ENCODE data around the gene FAR2.

FAR2 gene

DNA sequence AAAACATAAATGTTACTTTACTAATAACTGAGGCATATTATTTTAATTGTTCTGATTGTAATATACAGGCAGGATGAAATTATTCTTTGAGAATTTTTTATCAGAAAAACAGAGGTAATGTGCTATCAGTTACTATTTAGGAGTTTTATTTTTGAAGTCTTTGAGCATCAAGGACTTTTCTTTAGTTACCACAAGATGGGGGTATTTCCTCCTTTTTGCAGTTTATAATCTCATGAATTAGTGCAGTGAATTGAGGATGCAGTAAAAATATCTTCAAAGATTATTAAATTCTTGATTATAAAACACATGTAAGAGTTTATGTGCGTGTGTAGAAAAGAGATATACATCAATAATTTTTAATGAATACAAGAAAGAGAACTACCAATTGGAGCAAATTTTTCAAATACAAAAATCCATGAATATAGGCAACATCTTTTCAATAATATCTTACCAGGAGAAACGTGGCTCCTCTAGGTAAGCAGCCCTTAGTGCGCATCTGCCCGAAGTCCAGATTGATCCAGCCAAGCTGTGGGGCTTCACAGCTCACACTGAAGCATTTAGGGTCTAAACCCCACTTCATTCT, 160.3 kb downstream of the FAR2 start:
- in situ Hi-C loops (cut with HindIII; ENCODE audit: low pct_ligation_motif_present, low sequenced_read_pairs), result no loop called here
- TF ChIP-seq, protein P1, sequence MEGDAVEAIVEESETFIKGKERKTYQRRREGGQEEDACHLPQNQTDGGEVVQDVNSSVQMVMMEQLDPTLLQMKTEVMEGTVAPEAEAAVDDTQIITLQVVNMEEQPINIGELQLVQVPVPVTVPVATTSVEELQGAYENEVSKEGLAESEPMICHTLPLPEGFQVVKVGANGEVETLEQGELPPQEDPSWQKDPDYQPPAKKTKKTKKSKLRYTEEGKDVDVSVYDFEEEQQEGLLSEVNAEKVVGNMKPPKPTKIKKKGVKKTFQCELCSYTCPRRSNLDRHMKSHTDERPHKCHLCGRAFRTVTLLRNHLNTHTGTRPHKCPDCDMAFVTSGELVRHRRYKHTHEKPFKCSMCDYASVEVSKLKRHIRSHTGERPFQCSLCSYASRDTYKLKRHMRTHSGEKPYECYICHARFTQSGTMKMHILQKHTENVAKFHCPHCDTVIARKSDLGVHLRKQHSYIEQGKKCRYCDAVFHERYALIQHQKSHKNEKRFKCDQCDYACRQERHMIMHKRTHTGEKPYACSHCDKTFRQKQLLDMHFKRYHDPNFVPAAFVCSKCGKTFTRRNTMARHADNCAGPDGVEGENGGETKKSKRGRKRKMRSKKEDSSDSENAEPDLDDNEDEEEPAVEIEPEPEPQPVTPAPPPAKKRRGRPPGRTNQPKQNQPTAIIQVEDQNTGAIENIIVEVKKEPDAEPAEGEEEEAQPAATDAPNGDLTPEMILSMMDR (IDR thresholded peaks at IDR 0.05; ENCODE audit: low read depth, low read length, missing control alignments), result peak; percentile 28
- Histone ChIP-seq H3K36me3 (replicated peaks) (no peaks in the 10 kb centered on the region), H3K27ac (no peak overlapping the region), H3K4me3 (ENCODE audit: low read depth, low read length) (no peak overlapping the region), H3K27me3 (replicated peaks) (no peaks in the 10 kb centered on the region)
- DNase-seq, result no peak

DNA sequence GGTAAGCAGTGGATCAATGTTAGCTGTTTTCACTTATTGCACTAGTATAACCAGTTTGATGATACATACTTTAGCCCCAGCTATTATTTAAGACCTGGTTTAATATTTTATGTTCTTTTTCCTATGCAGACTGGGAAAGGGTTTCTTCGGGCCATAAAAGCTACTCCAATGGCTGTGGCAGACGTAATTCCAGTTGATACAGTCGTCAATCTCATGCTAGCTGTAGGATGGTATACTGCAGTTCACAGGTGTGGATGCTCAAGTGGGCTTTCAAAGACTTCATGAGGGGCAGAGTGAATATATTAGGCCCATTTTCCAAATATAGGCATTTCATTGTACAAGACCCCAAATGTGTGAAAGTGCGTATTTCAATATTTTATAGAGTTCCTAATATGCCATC, 161.8 kb downstream of the FAR2 start:
- no peak overlapping the region for H3K27ac ChIP-seq
- TF ChIP-seq, protein P1 (IDR thresholded peaks at IDR 0.05; ENCODE audit: low read depth, low read length, missing control alignments), result no peak
- no peaks in the 10 kb centered on the region for H3K36me3 ChIP-seq (replicated peaks)
- no peaks in the 10 kb centered on the region for H3K27me3 ChIP-seq (replicated peaks)
- no peak for DNase-seq
- H3K4me3 ChIP-seq (ENCODE audit: low read depth, low read length), result no peak overlapping the region
- in situ Hi-C loops (cut with HindIII; ENCODE audit: low pct_ligation_motif_present, low sequenced_read_pairs), result no loop called here

DNA sequence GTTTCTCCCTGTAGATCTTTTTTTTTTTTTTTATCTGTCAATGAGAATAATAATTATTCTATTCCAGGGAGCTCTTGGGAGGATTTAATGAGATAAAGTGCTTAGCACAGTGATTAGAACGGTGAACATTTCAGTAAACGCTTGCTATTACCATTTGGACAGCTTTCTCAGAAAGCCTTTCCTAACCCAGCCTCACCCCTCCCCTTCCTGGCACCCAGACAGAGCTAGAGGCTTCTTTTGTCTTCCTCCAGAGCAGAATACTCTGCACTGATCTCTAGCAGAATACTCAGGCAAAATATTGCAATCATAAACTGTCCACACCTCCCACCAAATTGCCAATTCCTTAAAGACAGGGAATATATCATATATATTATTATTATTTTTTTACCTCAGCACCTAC, 165.3 kb downstream of the FAR2 start:
- no peaks in the 10 kb centered on the region for H3K36me3 ChIP-seq (replicated peaks)
- no peak overlapping the region for H3K4me3 ChIP-seq (ENCODE audit: low read depth, low read length)
- no peak for DNase-seq

DNA sequence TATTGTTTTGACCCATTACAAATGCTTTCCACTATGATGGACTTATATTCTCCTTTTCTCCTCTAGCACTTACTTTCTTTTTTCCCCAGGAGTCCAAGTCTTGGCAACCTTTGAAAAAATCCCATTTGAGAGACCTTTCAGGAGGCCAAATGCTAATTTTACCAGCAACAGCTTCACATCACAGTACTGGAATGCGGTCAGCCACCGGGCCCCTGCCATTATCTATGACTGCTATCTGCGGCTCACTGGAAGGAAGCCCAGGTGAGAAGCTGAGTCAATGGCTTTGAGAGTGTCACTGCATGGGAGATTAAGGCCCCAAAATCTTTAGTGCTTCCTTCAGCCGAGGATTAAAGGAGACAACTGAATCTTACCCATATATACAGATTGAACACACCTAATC, 167.7 kb downstream of the FAR2 start:
- in situ Hi-C loops (cut with HindIII; ENCODE audit: low pct_ligation_motif_present, low sequenced_read_pairs), result no loop called here
- no peaks in the 10 kb centered on the region for H3K36me3 ChIP-seq (replicated peaks)
- TF ChIP-seq, protein P1 (IDR thresholded peaks at IDR 0.05; ENCODE audit: low read depth, low read length, missing control alignments), result no peak
- DNase-seq, result peak; percentile 72
- no peak overlapping the region for H3K27ac ChIP-seq
- H3K27me3 ChIP-seq (replicated peaks), result no peaks in the 10 kb centered on the region
- H3K4me3 ChIP-seq (ENCODE audit: low read depth, low read length), result no peak overlapping the region

More for the DNA sequence above, 165.3 kb downstream of the FAR2 start:
- in situ Hi-C loops (cut with HindIII; ENCODE audit: low pct_ligation_motif_present, low sequenced_read_pairs), result no loop called here
- Histone ChIP-seq H3K27ac (no peak overlapping the region), H3K27me3 (replicated peaks) (no peaks in the 10 kb centered on the region)
- TF ChIP-seq, protein P1 (IDR thresholded peaks at IDR 0.05; ENCODE audit: low read depth, low read length, missing control alignments), result no peak

DNA sequence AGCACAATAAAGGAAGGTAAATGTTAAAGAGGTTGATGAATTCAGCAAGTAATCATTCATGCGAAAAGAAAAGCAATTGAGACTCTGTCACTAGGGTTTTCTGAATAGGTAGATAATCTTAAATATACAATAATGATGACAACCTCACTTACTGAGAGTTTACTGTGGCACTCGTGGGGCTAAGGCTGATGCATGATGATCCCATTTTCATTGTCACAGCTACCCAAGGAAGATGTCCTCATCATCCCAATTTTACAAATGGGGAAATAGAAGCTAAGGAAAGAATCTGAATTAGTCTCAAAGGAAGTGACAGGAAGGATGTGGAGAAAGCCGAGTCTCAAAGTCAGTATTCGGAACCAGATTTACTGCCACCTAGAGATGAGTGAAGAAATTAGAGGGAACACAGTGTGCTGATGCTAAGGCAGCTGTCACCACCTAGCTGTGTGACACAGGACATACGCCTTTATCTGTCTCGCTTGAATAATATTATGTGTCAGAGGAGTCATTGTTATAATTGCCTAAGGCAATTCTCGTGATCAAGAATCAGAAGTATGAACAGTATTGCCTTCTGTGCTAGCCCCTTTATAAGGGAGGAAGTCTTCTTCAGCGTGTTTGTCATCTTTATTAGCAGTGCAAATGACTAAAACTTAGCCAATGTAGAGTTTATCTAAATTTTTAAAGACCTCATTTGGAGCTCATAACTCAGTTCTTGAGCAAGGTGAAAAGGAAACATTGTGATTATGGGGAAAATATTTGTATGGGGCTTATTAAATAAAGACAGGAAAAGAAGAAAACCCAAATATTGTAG, 168.7 kb downstream of the FAR2 start:
- H3K27me3 ChIP-seq (replicated peaks), result no peaks in the 10 kb centered on the region
- TF ChIP-seq, protein P1 (IDR thresholded peaks at IDR 0.05; ENCODE audit: low read depth, low read length, missing control alignments), result peak; percentile 80
- in situ Hi-C loops (cut with HindIII; ENCODE audit: low pct_ligation_motif_present, low sequenced_read_pairs), result no loop called here
- peaks cover 6% of the 10 kb centered on the region for H3K36me3 ChIP-seq (replicated peaks)
- no peak overlapping the region for H3K4me3 ChIP-seq (ENCODE audit: low read depth, low read length)
- H3K27ac ChIP-seq, result no peak overlapping the region
- DNase-seq, result peak; percentile 50
